HepG2 (cell line): ENCODE data around the gene RPS19. TPM values are rescaled to one million over a fixed set of nuclear protein-coding genes. Genes with fewer than 3 reads are reported as not detected.
A peak's percentile ranks its signal among the peaks of the same experiment; 100 is the strongest.

Experiments used
- CCDC6 ChIP-seq: sonication (generic); formaldehyde crosslinking; IDR thresholded peaks from 2 replicates; pipeline ENCODE4 v1.8.1; 2022; ENCODE audit warnings: mild to moderate bottlenecking, missing genetic modification reagents, moderate library complexity
- HMGXB3 ChIP-seq: sonication (generic); formaldehyde crosslinking; IDR thresholded peaks from 2 replicates; pipeline ENCODE4 v1.4.0; 2020; ENCODE audit warnings: missing genetic modification reagents, borderline replicate concordance
- ISX ChIP-seq: sonication (generic); formaldehyde crosslinking; conservative IDR thresholded peaks from 2 replicates; pipeline ENCODE4 v1.5.0; 2020; ENCODE audit warnings: missing genetic modification reagents
- MED8 ChIP-seq: sonication (generic); formaldehyde crosslinking; IDR thresholded peaks from 2 replicates; pipeline ENCODE4 v1.8.1; 2023; ENCODE audit warnings: mild to moderate bottlenecking, missing genetic modification reagents; ENCODE audit not compliant: insufficient replicate concordance
- SRSF4 ChIP-seq: fragments of 200-400 bp; formaldehyde crosslinking; IDR thresholded peaks from one replicate; pipeline ENCODE4 v1.6.1; 2018; ENCODE audit warnings: mild to moderate bottlenecking, low read depth, low read length, moderate library complexity; ENCODE audit not compliant: poor library complexity, severe bottlenecking
- TARDBP ChIP-seq: sonication (generic); formaldehyde crosslinking; IDR thresholded peaks from 2 replicates; pipeline ENCODE4 v1.8.0; 2022; ENCODE audit warnings: mild to moderate bottlenecking, missing genetic modification reagents
- TBX3 ChIP-seq: fragments of 450-650 bp; IDR thresholded peaks from 2 replicates; pipeline ENCODE4 v1.6.1; 2017; ENCODE audit warnings: antibody characterized with exemption, mild to moderate bottlenecking, inconsistent platforms, borderline replicate concordance
- TCF7L2 ChIP-seq: IDR thresholded peaks from 2 replicates; pipeline ENCODE4 v1.6.1; 2011; ENCODE audit warnings: mild to moderate bottlenecking, low read depth, low read length, moderate library complexity
- TOPORS ChIP-seq: sonication (generic); formaldehyde crosslinking; IDR thresholded peaks from 2 replicates; pipeline ENCODE4 v1.8.0; 2023; ENCODE audit warnings: mild to moderate bottlenecking, missing genetic modification reagents
- ZBTB43 ChIP-seq: sonication (generic); formaldehyde crosslinking; conservative IDR thresholded peaks from 2 replicates; pipeline ENCODE4 v1.4.0; 2020; ENCODE audit warnings: missing genetic modification reagents
- ZNF646 ChIP-seq: sonication (generic); formaldehyde crosslinking; IDR thresholded peaks from 2 replicates; pipeline ENCODE4 v1.9.0; 2021; ENCODE audit warnings: mild to moderate bottlenecking, missing genetic modification reagents
- ZNF674 ChIP-seq: sonication (generic); formaldehyde crosslinking; IDR thresholded peaks from 2 replicates; pipeline ENCODE4 v1.5.0; 2020; ENCODE audit warnings: low read depth, mild to moderate bottlenecking, missing genetic modification reagents
- ZNF770 ChIP-seq: sonication (generic); formaldehyde crosslinking; IDR thresholded peaks from 2 replicates; pipeline ENCODE4 v1.5.0; 2020; ENCODE audit warnings: mild to moderate bottlenecking, missing genetic modification reagents
- ZSCAN9 ChIP-seq: IDR thresholded peaks from 2 replicates; pipeline ENCODE4 v1.6.1; 2016; ENCODE audit warnings: borderline replicate concordance
- polyA plus RNA-seq, 8 experiments: library from polyadenylated mRNA; depleted of rRNA in 3 of 8; stranded (reverse) in 7 of 8; unstranded in 1 of 8; fragments of >200 nt; fragmentation: Illumina TruSeq in 4 of 8; extraction: Trizol in 4 of 8; gene quantifications; 2 replicates each; pipeline versions ENCODE4 v1.2.1 to v1.2.3, GENCODE V29; 2011 to 2016; ENCODE audit warnings: low read depth in 4 of 8, missing spikeins in 1 of 8, mixed read lengths in 1 of 8; ENCODE audit not compliant: insufficient read depth in 1 of 8
- total RNA-seq, 5 experiments: library from RNA; depleted of rRNA; stranded (reverse); fragments of >200 nt; fragmentation: Illumina TruSeq; extraction: Trizol; gene quantifications; 2 replicates each; pipeline ENCODE4 v1.2.3, GENCODE V29; 2016; ENCODE audit warnings: low read depth in 1 of 5

Gene RPS19
- total and polyA plus RNA-seq, 2 of the 13 experiments (the other 11 are each of a cell fraction or from before 2014, with no cell fraction given) = 1,983 to 4,758 TPM

GRCh38 chr19:41882568-41883462, 22.8 kb downstream of the RPS19 start, which contains the start of gene ARHGEF1 (continued):
- TF ChIP-seq ZBTB43 (CRISPR knock-in tag) (no peak), TARDBP (CRISPR knock-in tag) (no peak), MED8 (CRISPR knock-in tag) (no peak), CCDC6 (CRISPR knock-in tag) (no peak), SRSF4 (no peak), HMGXB3 (no peak), ISX (CRISPR knock-in tag) (no peak), ZSCAN9 (CRISPR knock-in tag) (no peak), ZNF646 (no peak), TOPORS (no peak), ZNF770 (CRISPR knock-in tag) (0 out of 2 replicates have a peak, but pooled peaks have one; percentile 15), TCF7L2 (no peak), ZNF674 (CRISPR knock-in tag) (no peak), TBX3 (no peak)
